ENCODE data around the gene SHKBP1.

SHKBP1 gene

GRCh38 chr19:40552848-40553247 is 23.8 kb upstream of the SHKBP1 start:
- ATAC-seq: no peak
- no peak for TF ChIP-seq CREB5 (CRISPR knock-in tag; IDR thresholded peaks at IDR 0.05; ENCODE audit: low read depth)
- no peak for TF ChIP-seq ISL1 (CRISPR knock-in tag; IDR thresholded peaks at IDR 0.05)
- TF ChIP-seq POU6F1 (CRISPR knock-in tag; IDR thresholded peaks at IDR 0.05; ENCODE audit: borderline replicate concordance, low read depth): no peak
- TF ChIP-seq ZNF565 (CRISPR knock-in tag; conservative IDR thresholded peaks at IDR 0.05; ENCODE audit: low read depth): no peak
- no peak for TF ChIP-seq RARB (CRISPR knock-in tag; IDR thresholded peaks at IDR 0.05)
- TF ChIP-seq TCF4 (CRISPR knock-in tag; IDR thresholded peaks at IDR 0.05; ENCODE audit: borderline replicate concordance): no peak
- no peak for TF ChIP-seq TSHZ2 (CRISPR knock-in tag; IDR thresholded peaks at IDR 0.05)
- no peak for TF ChIP-seq ZC3H10 (CRISPR knock-in tag; IDR thresholded peaks at IDR 0.05)
- TF ChIP-seq ESRRG (CRISPR knock-in tag; IDR thresholded peaks at IDR 0.05): no peak
- no peak for TF ChIP-seq CSDC2 (CRISPR knock-in tag; IDR thresholded peaks at IDR 0.05)
- no peak for TF ChIP-seq CSRNP3 (CRISPR knock-in tag; IDR thresholded peaks at IDR 0.05)
- no peak for TF ChIP-seq PATZ1 (CRISPR knock-in tag; IDR thresholded peaks at IDR 0.05; ENCODE audit: borderline replicate concordance)
- no peak for TF ChIP-seq ARNTL (CRISPR knock-in tag; IDR thresholded peaks at IDR 0.05; ENCODE audit: borderline replicate concordance, low read depth)
- no peak for TF ChIP-seq ZNF8 (CRISPR knock-in tag; IDR thresholded peaks at IDR 0.05)
- no peak for TF ChIP-seq ZNF70 (CRISPR knock-in tag; IDR thresholded peaks at IDR 0.05)
- TF ChIP-seq ZFP3 (CRISPR knock-in tag; IDR thresholded peaks at IDR 0.05): no peak
- no peak for TF ChIP-seq ZFP30 (CRISPR knock-in tag; IDR thresholded peaks at IDR 0.05)
- no peak for TF ChIP-seq BACH2 (CRISPR knock-in tag; IDR thresholded peaks at IDR 0.05; ENCODE audit: borderline replicate concordance)
- TF ChIP-seq OSR1 (CRISPR knock-in tag; IDR thresholded peaks at IDR 0.05): no peak

- ATAC-seq: no peak
- TF ChIP-seq SNAI2 (CRISPR knock-in tag; IDR thresholded peaks at IDR 0.05): no peak
- no peak for TF ChIP-seq POU6F1 (CRISPR knock-in tag; IDR thresholded peaks at IDR 0.05; ENCODE audit: borderline replicate concordance, low read depth)
- TF ChIP-seq ZFP3 (CRISPR knock-in tag; IDR thresholded peaks at IDR 0.05): no peak
- no peak for TF ChIP-seq CSRNP3 (CRISPR knock-in tag; IDR thresholded peaks at IDR 0.05)
- TF ChIP-seq CSDC2 (CRISPR knock-in tag; IDR thresholded peaks at IDR 0.05): no peak
- no peak for TF ChIP-seq RARB (CRISPR knock-in tag; IDR thresholded peaks at IDR 0.05)
- TF ChIP-seq PPARA (CRISPR knock-in tag; IDR thresholded peaks at IDR 0.05; ENCODE audit: borderline replicate concordance): no peak
- TF ChIP-seq OSR1 (CRISPR knock-in tag; IDR thresholded peaks at IDR 0.05): no peak
- no peak for TF ChIP-seq BACH2 (CRISPR knock-in tag; IDR thresholded peaks at IDR 0.05; ENCODE audit: borderline replicate concordance)
- TF ChIP-seq CREB5 (CRISPR knock-in tag; IDR thresholded peaks at IDR 0.05; ENCODE audit: low read depth): no peak
- TF ChIP-seq ISL1 (CRISPR knock-in tag; IDR thresholded peaks at IDR 0.05): no peak
Observed at GRCh38 chr19:40553885-40554857, 22.5 kb upstream of the SHKBP1 start.

Data from SK-N-SH treated with all-trans-retinoic acid at 6 μM for 48 hours (cell line).